ENCODE data around the gene AIFM1.

DNA sequence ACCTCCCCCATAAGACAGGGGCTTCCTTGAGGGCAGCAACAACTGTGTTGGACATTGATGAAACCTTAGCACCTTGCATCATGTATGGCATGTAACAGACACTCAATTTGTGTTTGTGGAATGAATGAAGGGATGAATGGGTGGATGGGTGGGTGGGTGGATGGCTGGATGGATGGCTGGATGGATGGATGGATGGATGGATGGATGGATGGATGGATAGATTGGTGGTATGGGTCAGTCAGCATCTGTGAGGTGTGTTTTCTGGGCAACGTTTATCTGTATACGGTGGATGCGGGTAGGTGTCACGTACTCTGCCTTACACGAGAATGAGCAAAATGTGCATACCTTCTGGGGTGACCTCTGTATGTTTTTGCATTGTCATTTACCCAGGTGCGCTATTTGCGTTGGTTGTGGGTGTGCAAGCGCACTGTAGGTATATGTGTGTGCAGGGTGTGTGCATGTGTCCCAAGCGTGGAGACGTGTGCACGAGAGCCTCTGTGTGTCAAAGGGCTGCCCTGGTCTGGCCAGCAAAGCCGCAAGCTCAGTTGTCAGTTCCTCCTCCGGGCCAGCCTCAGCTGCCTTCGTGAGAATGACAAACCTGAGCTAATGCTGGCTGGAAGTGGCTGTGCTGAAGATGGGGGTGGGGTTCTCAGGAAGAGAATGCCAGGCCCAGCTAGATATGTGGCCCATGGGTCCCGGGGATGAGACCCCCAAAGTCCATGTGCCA lies 81.8 kb downstream of the AIFM1 start:
- TF ChIP-seq CTCF (IDR thresholded peaks at IDR 0.05) (no peak), POLR2A (IDR thresholded peaks at IDR 0.05) (no peak)
